Astrocyte (in vitro differentiated cells and primary cell): ENCODE measurements around the gene KIF25. TPM values are rescaled to one million over a fixed set of nuclear protein-coding genes. Genes with fewer than 3 reads are reported as not detected.

Source experiments
- DNase-seq: peaks from one replicate; pipeline ENCODE4 v3.0.0-alpha.2; 2010; ENCODE audit warnings: low read depth
- FAIRE-seq: peaks from 2 replicates; lab custom pipeline; 2011; peaks lifted over from hg19 to GRCh38; lab: Jason Lieb, UNC
- H2AFZ ChIP-seq: 2 replicates; pipeline ENCODE4 v1.6.0; 2012; ENCODE audit warnings: low read depth, low read length, inconsistent platforms
- H3K27ac ChIP-seq: 2 replicates; pipeline ENCODE4 v1.5.1; 2011; ENCODE audit warnings: low read depth, low read length, inconsistent platforms
- H3K27me3 ChIP-seq: 2 replicates; pipeline ENCODE4 v1.6.0; 2011; ENCODE audit warnings: low read length, inconsistent platforms; ENCODE audit not compliant: insufficient read depth
- H3K36me3 ChIP-seq: 2 replicates; pipeline ENCODE4 v1.5.1; 2011; ENCODE audit warnings: low read length, inconsistent platforms; ENCODE audit not compliant: insufficient read depth
- H3K4me1 ChIP-seq: 2 replicates; pipeline ENCODE4 v1.5.1; 2011; ENCODE audit warnings: low read length, inconsistent platforms; ENCODE audit not compliant: insufficient read depth
- H3K4me2 ChIP-seq: 2 replicates; pipeline ENCODE4 v1.6.0; 2012; ENCODE audit warnings: low read length, inconsistent platforms
- H3K4me3 ChIP-seq: 2 replicates; pipeline ENCODE4 v1.5.1; 2011; ENCODE audit warnings: low read depth, mild to moderate bottlenecking, low read length, inconsistent platforms; ENCODE audit not compliant: insufficient read depth
- H3K79me2 ChIP-seq: 2 replicates; pipeline ENCODE4 v1.6.0; 2012; ENCODE audit warnings: mild to moderate bottlenecking, low read length, inconsistent platforms; ENCODE audit not compliant: insufficient read depth
- H3K9ac ChIP-seq: 2 replicates; pipeline ENCODE4 v1.6.0; 2012; ENCODE audit warnings: mild to moderate bottlenecking, low read length, inconsistent platforms
- H3K9me3 ChIP-seq: 2 replicates; pipeline ENCODE4 v1.5.1; 2012; ENCODE audit warnings: low read depth, mild to moderate bottlenecking, low read length, inconsistent platforms; ENCODE audit not compliant: insufficient read depth
- H4K20me1 ChIP-seq: 2 replicates; pipeline ENCODE4 v1.6.0; 2012; ENCODE audit warnings: low read length, inconsistent platforms; ENCODE audit not compliant: insufficient read depth
- H3K27ac Mint-ChIP-seq: one replicate; pipeline ENCODE4 v1.8.0; 2021; ENCODE audit warnings: mild to moderate bottlenecking, mixed read lengths; ENCODE audit not compliant: unreplicated experiment
- H3K27me3 Mint-ChIP-seq: one replicate; pipeline ENCODE4 v1.8.0; 2021; ENCODE audit warnings: low read depth, mixed read lengths; ENCODE audit not compliant: unreplicated experiment
- H3K36me3 Mint-ChIP-seq: one replicate; pipeline ENCODE4 v1.8.0; 2021; ENCODE audit warnings: low read depth, mixed read lengths; ENCODE audit not compliant: unreplicated experiment
- H3K4me1 Mint-ChIP-seq: one replicate; pipeline ENCODE4 v1.8.0; 2021; ENCODE audit warnings: low read depth, mixed read lengths; ENCODE audit not compliant: unreplicated experiment
- H3K4me3 Mint-ChIP-seq: one replicate; pipeline ENCODE4 v1.8.0; 2021; ENCODE audit warnings: mild to moderate bottlenecking, moderate library complexity, mixed read lengths; ENCODE audit not compliant: unreplicated experiment
- H3K9me3 Mint-ChIP-seq: one replicate; pipeline ENCODE4 v1.8.0; 2021; ENCODE audit warnings: mild to moderate bottlenecking, mixed read lengths; ENCODE audit not compliant: unreplicated experiment
- CTCF ChIP-seq: IDR thresholded peaks from 2 replicates; pipeline ENCODE4 v1.5.1; 2011; ENCODE audit warnings: low read depth, mild to moderate bottlenecking, inconsistent platforms, low read length, moderate library complexity; ENCODE audit not compliant: insufficient read depth
- EZH2 ChIP-seq: IDR thresholded peaks from 2 replicates; pipeline ENCODE4 v1.6.1; 2012; ENCODE audit warnings: mild to moderate bottlenecking, low read length, inconsistent platforms; ENCODE audit not compliant: insufficient read depth
- total RNA-seq: library from RNA; stranded (reverse); gene quantifications from 2 replicates; pipeline ENCODE4 v1.2.1, GENCODE V29; 2021

KIF25 gene
- total RNA-seq, 1 donor from 2014 or later: not detected

- Histone ChIP-seq H3K9ac (no peak overlapping the region), H3K27ac (no peak overlapping the region), H3K4me1 (no peaks in the 10 kb centered on the region), H3K9me3 (no peaks in the 10 kb centered on the region), H3K27me3 (no peaks in the 10 kb centered on the region), H3K4me3 (no peak overlapping the region), H3K4me2 (no peak overlapping the region), H2AFZ (no peak overlapping the region), H3K79me2 (no peaks in the 10 kb centered on the region), H3K36me3 (no peaks in the 10 kb centered on the region), H4K20me1 (no peaks in the 10 kb centered on the region)
- Mint-ChIP-seq H3K27me3 (peaks cover 36% of the 10 kb centered on the region), H3K4me1 (peaks cover 5% of the 10 kb centered on the region), H3K9me3 (peaks cover 3% of the 10 kb centered on the region), H3K4me3 (no peak overlapping the region), H3K27ac (no peak overlapping the region), H3K36me3 (no peaks in the 10 kb centered on the region)
- DNase-seq (no peak), FAIRE-seq (no peak)
- TF ChIP-seq EZH2: no peak
- TF ChIP-seq CTCF: no peak
These were observed 94.2 kb downstream of the KIF25 start for GRCh38 chr6:168091381-168092264.

- no peak for FAIRE-seq
- H3K4me1 Mint-ChIP-seq: peaks cover 5% of the 10 kb centered on the region
These were observed 95.1 kb downstream of the KIF25 start for GRCh38 chr6:168092541-168092940.

More at GRCh38 chr6:168092541-168092940, 95.1 kb downstream of the KIF25 start:
- DNase-seq: no peak
- Mint-ChIP-seq H3K27me3 (peaks cover 34% of the 10 kb centered on the region), H3K9me3 (peaks cover 3% of the 10 kb centered on the region), H3K36me3 (no peaks in the 10 kb centered on the region), H3K27ac (no peak overlapping the region), H3K4me3 (no peak overlapping the region)
- no peak overlapping the region for H2AFZ ChIP-seq
- H3K4me1 ChIP-seq: no peaks in the 10 kb centered on the region
- no peak overlapping the region for H3K9ac ChIP-seq
- TF ChIP-seq CTCF: no peak
- no peak for TF ChIP-seq EZH2
- no peak overlapping the region for H3K27ac ChIP-seq
- H3K9me3 ChIP-seq: no peaks in the 10 kb centered on the region
- H3K27me3 ChIP-seq: no peaks in the 10 kb centered on the region
- H3K79me2 ChIP-seq: no peaks in the 10 kb centered on the region
- no peaks in the 10 kb centered on the region for H4K20me1 ChIP-seq
- no peak overlapping the region for H3K4me2 ChIP-seq
- no peaks in the 10 kb centered on the region for H3K36me3 ChIP-seq
- no peak overlapping the region for H3K4me3 ChIP-seq
